GM06990 (cell line): ENCODE measurements around the gene UBE2D2.
"Not testable (repeated sequence)": the region's sequence is repeated elsewhere in the genome, so short reads cannot be mapped to it uniquely, and the experiment has no call there.

Experiments used
- DNase-seq: peaks from one replicate; pipeline ENCODE4 v3.0.0-alpha.2; 2011; ENCODE audit not compliant: insufficient read length; ENCODE audit errors: extremely low read depth
- H3K27me3 ChIP-seq: replicated peaks from 2 replicates; pipeline ENCODE4 v1.6.0; 2011; ENCODE audit warnings: low read length; ENCODE audit not compliant: control insufficient read depth, insufficient read depth
- H3K36me3 ChIP-seq: 2 replicates; pipeline ENCODE4 v1.5.1; 2011; ENCODE audit warnings: low read length; ENCODE audit not compliant: control insufficient read depth, insufficient read depth
- H3K4me3 ChIP-seq: replicated peaks from 2 replicates; pipeline ENCODE4 v1.5.1; 2011; ENCODE audit warnings: low read depth, mild to moderate bottlenecking, control low read depth, low read length
- CTCF ChIP-seq: IDR thresholded peaks from 2 replicates; pipeline ENCODE4 v1.5.1; 2011; ENCODE audit warnings: low read length, control low read depth, mild to moderate bottlenecking, inconsistent platforms; ENCODE audit not compliant: insufficient read depth, poor library complexity, severe bottlenecking

Gene UBE2D2

GRCh38 chr5:139517683-139518564 is 43.2 kb upstream of the UBE2D2 start:
- peak; percentile 92 for DNase-seq
- peak; percentile 96 for TF ChIP-seq CTCF
- Histone ChIP-seq H3K4me3 (peak overlapping the region; percentile 66), H3K36me3 (no peaks in the 10 kb centered on the region), H3K27me3 (no peaks in the 10 kb centered on the region)

GRCh38 chr5:139523635-139524445 is 37.3 kb upstream of the UBE2D2 start:
- no peak for TF ChIP-seq CTCF
- Histone ChIP-seq H3K4me3 (no peak overlapping the region), H3K36me3 (no peaks in the 10 kb centered on the region), H3K27me3 (no peaks in the 10 kb centered on the region)
- DNase-seq, result no peak

- Histone ChIP-seq H3K27me3 (no peaks in the 10 kb centered on the region), H3K36me3 (no peaks in the 10 kb centered on the region), H3K4me3 (no peak overlapping the region)
- no peak for DNase-seq
- TF ChIP-seq CTCF, result no peak
These were observed 36.7 kb upstream of the UBE2D2 start for GRCh38 chr5:139524446-139524845.

GRCh38 chr5:139524940-139525585 is 36.1 kb upstream of the UBE2D2 start:
- Histone ChIP-seq H3K36me3 (no peaks in the 10 kb centered on the region), H3K4me3 (no peak overlapping the region), H3K27me3 (no peaks in the 10 kb centered on the region)
- DNase-seq, result peak; percentile 38
- no peak for TF ChIP-seq CTCF

GRCh38 chr5:139525586-139526308 is 35.4 kb upstream of the UBE2D2 start:
- DNase-seq, result peak; percentile 51
- peak overlapping the region; percentile 56 for H3K4me3 ChIP-seq
- H3K36me3 ChIP-seq, H3K27me3 ChIP-seq: not testable (repeated sequence)

- H3K4me3 ChIP-seq, result peak overlapping the region; percentile 56
- peak; percentile 34 for DNase-seq
- not testable (repeated sequence) for H3K36me3 ChIP-seq, H3K27me3 ChIP-seq
These were observed 34.6 kb upstream of the UBE2D2 start for GRCh38 chr5:139526309-139527089.

GRCh38 chr5:139527090-139527470 is 34.1 kb upstream of the UBE2D2 start:
- H3K27me3 ChIP-seq, DNase-seq, H3K36me3 ChIP-seq: not testable (repeated sequence)
- peak overlapping the region; percentile 54 for H3K4me3 ChIP-seq

GRCh38 chr5:139527896-139528467 is 33.2 kb upstream of the UBE2D2 start:
- peak overlapping the region; percentile 36 for H3K4me3 ChIP-seq
- not testable (repeated sequence) for H3K27me3 ChIP-seq, DNase-seq, H3K36me3 ChIP-seq
